Fibroblast of mammary gland (primary cell): ENCODE results near the gene ABRACL.

Experiments used
- DNase-seq: peaks from one replicate; pipeline ENCODE4 v3.0.0-alpha.2; 2010; ENCODE audit warnings: low read depth
- H3K4me3 ChIP-seq: 2 replicates; pipeline ENCODE4 v1.5.1; 2011; ENCODE audit warnings: low read depth, mild to moderate bottlenecking, low read length, moderate library complexity; ENCODE audit not compliant: control insufficient read depth
- TF ChIP-seq, protein P1 (sequence below): conservative IDR thresholded peaks from 2 replicates; pipeline ENCODE4 v1.5.1; 2011; ENCODE audit warnings: low read depth, low read length, inconsistent platforms; ENCODE audit not compliant: control insufficient read depth, insufficient read depth

Gene ABRACL

DNA sequence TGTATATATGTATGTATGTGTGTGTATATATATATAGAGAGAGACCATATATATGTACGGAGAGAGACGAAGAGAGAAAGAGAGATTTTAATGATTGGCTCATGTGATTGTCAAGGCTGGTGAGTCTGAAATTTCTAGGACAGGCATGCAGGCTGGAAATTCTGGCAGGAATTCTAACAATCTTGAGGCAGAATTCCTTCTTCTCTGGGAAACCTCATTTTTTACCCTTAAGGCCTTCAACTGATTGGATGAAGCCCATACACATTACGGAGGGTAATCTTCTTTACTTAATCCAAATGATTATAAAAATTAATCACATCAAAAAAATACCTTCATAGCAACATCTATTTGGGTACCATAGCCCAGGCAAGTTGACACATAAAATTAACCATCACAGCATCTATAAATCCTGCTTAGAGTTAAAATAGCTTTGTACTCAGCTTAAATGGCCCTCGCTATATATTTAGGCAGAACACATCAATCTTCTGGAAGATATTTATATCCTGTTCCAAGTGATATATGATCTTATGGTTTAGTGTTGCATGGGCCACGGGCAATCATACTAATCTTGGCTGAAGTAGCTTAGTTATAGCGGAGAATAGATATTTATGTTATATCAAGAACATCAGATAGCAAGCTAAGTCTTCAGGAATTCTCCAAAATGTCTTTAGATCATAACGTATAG lies 36.6 kb downstream of the ABRACL start:
- no peak for DNase-seq
- TF ChIP-seq, protein P1, sequence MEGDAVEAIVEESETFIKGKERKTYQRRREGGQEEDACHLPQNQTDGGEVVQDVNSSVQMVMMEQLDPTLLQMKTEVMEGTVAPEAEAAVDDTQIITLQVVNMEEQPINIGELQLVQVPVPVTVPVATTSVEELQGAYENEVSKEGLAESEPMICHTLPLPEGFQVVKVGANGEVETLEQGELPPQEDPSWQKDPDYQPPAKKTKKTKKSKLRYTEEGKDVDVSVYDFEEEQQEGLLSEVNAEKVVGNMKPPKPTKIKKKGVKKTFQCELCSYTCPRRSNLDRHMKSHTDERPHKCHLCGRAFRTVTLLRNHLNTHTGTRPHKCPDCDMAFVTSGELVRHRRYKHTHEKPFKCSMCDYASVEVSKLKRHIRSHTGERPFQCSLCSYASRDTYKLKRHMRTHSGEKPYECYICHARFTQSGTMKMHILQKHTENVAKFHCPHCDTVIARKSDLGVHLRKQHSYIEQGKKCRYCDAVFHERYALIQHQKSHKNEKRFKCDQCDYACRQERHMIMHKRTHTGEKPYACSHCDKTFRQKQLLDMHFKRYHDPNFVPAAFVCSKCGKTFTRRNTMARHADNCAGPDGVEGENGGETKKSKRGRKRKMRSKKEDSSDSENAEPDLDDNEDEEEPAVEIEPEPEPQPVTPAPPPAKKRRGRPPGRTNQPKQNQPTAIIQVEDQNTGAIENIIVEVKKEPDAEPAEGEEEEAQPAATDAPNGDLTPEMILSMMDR, result no peak
- no peak overlapping the region for H3K4me3 ChIP-seq

DNA sequence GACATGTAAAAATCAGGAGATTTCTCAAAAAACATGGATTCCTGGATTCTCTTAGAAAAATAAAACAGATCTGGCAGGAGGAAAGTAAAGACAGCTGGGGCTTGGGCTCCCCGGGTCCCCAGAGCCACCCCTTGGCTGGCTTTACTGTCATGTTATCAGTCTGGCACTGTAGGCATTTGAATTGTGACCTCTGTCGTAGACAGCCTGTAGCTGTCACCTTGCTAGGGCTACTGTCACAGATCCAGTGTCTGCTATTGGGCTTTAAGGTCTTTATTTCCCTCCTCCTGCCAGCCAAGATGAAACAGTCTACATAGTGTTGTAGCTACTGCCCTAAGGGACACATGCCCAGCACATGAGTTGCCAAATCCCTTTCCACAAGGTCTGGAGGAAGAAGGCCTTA lies 37.5 kb downstream of the ABRACL start:
- no peak for DNase-seq
- TF ChIP-seq, protein P1, result no peak
- H3K4me3 ChIP-seq, result no peak overlapping the region

DNA sequence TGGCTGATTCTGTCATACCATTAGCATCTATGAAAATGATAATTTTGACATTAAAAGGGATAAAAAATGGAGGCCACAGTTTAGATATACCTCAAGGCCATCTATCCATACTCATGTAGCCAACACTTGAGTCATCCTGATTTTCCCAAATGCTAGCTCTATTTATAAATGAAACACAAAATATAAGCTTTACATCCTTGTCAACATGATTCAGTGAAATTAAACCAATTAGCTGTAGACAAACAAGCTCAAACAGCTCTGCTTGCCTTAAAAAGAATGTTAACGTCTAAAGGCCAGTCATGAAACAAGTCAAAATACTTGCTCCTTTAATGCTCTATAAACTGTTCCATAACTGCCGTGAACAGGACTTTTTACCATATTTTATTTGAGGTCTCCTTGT lies 40.3 kb downstream of the ABRACL start:
- no peak for DNase-seq
- H3K4me3 ChIP-seq, result no peak overlapping the region
- TF ChIP-seq, protein P1, result no peak

DNA sequence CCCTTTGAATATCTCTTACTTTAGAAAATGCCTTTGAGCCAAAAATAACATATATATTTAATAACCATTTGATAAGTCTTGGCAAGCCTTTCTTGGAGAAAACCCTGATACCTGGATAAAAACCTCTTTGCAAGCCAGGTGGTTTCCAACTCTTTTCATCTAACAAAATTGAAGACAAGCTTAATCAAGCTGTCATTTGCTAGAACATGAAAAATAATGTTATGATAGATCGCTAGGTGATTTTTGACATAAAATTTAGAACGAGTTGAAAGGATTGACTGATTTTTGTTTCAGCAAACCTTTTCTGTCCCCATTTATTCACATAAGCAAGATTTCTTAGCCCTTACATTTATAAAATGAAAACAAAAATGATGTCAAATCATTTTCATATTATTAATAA lies 44.6 kb downstream of the ABRACL start:
- no peak overlapping the region for H3K4me3 ChIP-seq
- TF ChIP-seq, protein P1, result no peak
- no peak for DNase-seq

DNA sequence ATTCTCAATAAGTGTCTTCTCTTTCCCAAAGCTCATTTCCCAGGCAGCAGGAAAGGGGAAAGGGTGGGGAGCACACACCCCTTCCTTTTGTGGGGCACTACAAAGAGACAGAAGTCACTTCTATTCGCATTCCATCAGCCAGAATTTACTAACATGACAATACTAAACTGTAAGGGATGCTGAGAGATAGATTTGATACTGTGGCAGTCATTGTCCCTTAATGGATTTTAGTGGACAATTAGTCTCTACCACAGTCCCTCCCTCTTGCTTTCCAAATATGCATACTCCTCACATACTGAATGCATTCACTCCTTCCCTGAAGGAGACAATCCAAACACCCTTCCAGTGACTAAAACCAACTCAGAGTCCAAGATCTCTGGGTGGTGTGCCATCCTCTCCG lies 50.5 kb downstream of the ABRACL start:
- H3K4me3 ChIP-seq, result no peak overlapping the region
- DNase-seq, result no peak
- TF ChIP-seq, protein P1, result no peak

DNA sequence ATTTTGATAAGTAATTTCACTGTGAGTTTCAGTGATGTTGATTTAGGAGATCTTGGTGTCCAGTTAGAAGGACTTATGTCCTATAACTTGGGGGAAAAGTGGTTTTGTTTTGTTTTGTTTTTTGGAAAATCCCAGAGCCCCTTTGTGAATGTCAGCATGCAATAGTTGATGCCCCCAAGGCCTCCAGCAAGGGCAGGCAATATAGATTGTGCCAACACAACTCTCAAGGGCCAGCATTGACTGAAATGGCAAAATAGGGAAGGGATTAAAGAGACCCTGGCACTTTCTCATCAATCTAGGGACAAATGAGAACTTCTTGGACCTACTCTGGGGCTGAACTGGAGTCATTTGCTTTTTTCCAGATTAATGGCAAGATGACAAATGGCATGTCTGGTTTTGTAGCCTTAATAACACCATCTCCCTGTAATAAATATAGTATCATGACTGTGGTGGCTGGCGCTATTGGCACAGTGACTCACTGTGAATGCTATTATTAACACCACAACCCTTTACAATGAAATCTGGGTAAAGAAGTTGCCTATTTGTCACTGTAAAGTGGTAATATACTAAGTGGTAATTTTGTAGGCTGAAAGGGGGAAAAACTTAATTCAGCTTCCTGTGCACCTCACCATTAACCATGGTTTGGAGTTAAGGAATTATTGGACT lies 51.8 kb downstream of the ABRACL start:
- no peak overlapping the region for H3K4me3 ChIP-seq
- DNase-seq, result no peak

More for the DNA sequence above, 51.8 kb downstream of the ABRACL start:
- TF ChIP-seq, protein P1, result no peak
